GM06990 (cell line): ENCODE data around the gene PLSCR1.

Experiments used
- DNase-seq: peaks from one replicate; pipeline ENCODE4 v3.0.0-alpha.2; 2011; ENCODE audit not compliant: insufficient read length; ENCODE audit errors: extremely low read depth
- H3K27me3 ChIP-seq: replicated peaks from 2 replicates; pipeline ENCODE4 v1.6.0; 2011; ENCODE audit warnings: low read length; ENCODE audit not compliant: control insufficient read depth, insufficient read depth
- H3K36me3 ChIP-seq: 2 replicates; pipeline ENCODE4 v1.5.1; 2011; ENCODE audit warnings: low read length; ENCODE audit not compliant: control insufficient read depth, insufficient read depth
- H3K4me3 ChIP-seq: replicated peaks from 2 replicates; pipeline ENCODE4 v1.5.1; 2011; ENCODE audit warnings: low read depth, mild to moderate bottlenecking, control low read depth, low read length
- TF ChIP-seq, protein P1 (sequence below): IDR thresholded peaks from 2 replicates; pipeline ENCODE4 v1.5.1; 2011; ENCODE audit warnings: low read length, control low read depth, mild to moderate bottlenecking, inconsistent platforms; ENCODE audit not compliant: insufficient read depth, poor library complexity, severe bottlenecking

Gene PLSCR1

DNA sequence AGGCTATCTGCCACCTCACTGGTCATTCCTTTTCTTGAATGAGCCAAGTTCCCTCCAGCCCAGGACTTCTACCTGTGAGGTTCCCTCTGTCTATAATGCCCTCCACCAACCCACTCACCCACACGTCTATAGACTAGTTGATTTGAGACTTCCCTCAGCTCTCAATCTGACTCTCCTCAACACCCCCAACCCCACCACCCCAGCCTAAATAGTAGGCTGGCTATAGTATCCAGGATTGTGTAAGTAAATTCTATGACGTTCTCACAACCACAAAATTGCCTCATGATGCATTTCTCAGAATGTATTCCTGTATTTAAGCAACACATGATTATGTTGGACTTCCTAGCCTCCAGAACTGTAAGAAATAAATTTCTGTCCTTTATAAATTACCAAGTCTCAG is 2.2 kb downstream of the PLSCR1 start:
- no peak for DNase-seq
- no peaks in the 10 kb centered on the region for H3K27me3 ChIP-seq
- H3K4me3 ChIP-seq: peak overlapping the region; percentile 32; the same call in 1 of the 2 replicates
- no peaks in the 10 kb centered on the region for H3K36me3 ChIP-seq
- TF ChIP-seq, protein P1, sequence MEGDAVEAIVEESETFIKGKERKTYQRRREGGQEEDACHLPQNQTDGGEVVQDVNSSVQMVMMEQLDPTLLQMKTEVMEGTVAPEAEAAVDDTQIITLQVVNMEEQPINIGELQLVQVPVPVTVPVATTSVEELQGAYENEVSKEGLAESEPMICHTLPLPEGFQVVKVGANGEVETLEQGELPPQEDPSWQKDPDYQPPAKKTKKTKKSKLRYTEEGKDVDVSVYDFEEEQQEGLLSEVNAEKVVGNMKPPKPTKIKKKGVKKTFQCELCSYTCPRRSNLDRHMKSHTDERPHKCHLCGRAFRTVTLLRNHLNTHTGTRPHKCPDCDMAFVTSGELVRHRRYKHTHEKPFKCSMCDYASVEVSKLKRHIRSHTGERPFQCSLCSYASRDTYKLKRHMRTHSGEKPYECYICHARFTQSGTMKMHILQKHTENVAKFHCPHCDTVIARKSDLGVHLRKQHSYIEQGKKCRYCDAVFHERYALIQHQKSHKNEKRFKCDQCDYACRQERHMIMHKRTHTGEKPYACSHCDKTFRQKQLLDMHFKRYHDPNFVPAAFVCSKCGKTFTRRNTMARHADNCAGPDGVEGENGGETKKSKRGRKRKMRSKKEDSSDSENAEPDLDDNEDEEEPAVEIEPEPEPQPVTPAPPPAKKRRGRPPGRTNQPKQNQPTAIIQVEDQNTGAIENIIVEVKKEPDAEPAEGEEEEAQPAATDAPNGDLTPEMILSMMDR: no peak

GRCh38 chr3:146540978-146541377 is 3.4 kb downstream of the PLSCR1 start:
- Histone ChIP-seq H3K4me3 (no peak overlapping the region), H3K36me3 (no peaks in the 10 kb centered on the region), H3K27me3 (no peaks in the 10 kb centered on the region)
- no peak for DNase-seq
- TF ChIP-seq, protein P1: no peak

GRCh38 chr3:146540236-146540635 is 4.2 kb downstream of the PLSCR1 start:
- H3K4me3 ChIP-seq: no peak overlapping the region
- peak; percentile 24 for DNase-seq
- H3K27me3 ChIP-seq: no peaks in the 10 kb centered on the region
- TF ChIP-seq, protein P1: no peak
- no peaks in the 10 kb centered on the region for H3K36me3 ChIP-seq

DNA sequence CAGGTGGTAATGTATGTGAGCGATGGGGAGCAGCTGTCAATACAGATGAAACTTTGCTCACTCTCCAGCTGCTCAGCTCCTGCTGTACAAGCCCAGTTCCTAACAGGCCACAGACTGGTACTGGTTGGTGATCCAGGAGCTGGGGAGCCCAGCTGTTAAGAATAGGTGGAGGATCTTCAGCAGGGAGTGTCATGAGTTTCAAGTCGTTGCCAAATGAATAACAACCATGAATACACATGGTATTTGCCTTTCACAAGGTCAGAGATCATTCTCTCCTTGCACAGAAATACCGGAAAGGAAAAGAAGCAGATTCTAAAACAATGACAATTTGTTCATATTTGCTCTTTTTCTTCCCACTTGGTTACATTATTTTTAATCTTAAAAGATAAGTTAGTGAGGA is 5.1 kb downstream of the PLSCR1 start:
- TF ChIP-seq, protein P1: no peak
- DNase-seq: no peak
- Histone ChIP-seq H3K4me3 (no peak overlapping the region), H3K36me3 (no peaks in the 10 kb centered on the region), H3K27me3 (no peaks in the 10 kb centered on the region)

DNA sequence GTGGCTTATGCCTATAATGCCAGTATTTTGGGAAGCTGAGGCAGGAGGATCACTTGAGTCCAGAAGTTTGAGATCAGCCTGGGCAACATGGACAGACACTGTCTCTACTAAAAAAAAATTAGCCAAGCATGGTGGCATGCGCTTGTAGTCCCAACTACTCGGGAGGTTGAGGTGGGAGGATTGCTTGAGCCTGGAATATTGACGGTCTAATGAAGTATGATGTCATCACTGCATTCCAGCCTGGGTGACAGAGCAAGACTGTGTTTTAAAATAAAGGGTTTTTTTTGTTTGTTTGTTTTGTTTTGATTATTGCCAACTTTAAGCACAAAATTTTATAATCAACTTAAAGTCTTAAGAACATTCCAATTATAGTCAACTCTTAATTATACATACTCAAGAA is 6.8 kb downstream of the PLSCR1 start:
- H3K36me3 ChIP-seq: no peaks in the 10 kb centered on the region

More for the DNA sequence above, 6.8 kb downstream of the PLSCR1 start:
- H3K27me3 ChIP-seq: no peaks in the 10 kb centered on the region
- no peak for DNase-seq
- no peak overlapping the region for H3K4me3 ChIP-seq
- TF ChIP-seq, protein P1: no peak
